ENCODE data around the gene ACTR8. TPM values are rescaled to one million over a fixed set of nuclear protein-coding genes. Genes with fewer than 3 reads are reported as not detected.
"Not testable (repeated sequence)": the region's sequence is repeated elsewhere in the genome, so short reads cannot be mapped to it uniquely, and the experiment has no call there.

Gene ACTR8, protein sequence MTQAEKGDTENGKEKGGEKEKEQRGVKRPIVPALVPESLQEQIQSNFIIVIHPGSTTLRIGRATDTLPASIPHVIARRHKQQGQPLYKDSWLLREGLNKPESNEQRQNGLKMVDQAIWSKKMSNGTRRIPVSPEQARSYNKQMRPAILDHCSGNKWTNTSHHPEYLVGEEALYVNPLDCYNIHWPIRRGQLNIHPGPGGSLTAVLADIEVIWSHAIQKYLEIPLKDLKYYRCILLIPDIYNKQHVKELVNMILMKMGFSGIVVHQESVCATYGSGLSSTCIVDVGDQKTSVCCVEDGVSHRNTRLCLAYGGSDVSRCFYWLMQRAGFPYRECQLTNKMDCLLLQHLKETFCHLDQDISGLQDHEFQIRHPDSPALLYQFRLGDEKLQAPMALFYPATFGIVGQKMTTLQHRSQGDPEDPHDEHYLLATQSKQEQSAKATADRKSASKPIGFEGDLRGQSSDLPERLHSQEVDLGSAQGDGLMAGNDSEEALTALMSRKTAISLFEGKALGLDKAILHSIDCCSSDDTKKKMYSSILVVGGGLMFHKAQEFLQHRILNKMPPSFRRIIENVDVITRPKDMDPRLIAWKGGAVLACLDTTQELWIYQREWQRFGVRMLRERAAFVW
- total RNA-seq = 10 to 100 TPM; 32.9 to 41.6 TPM
- 30.4 TPM for polyA plus RNA-seq (2013, experiment 1 of 2)
- 26.7 TPM for polyA plus RNA-seq (2013, experiment 2 of 2)
- long read RNA-seq, experiment 1, partial matches to known transcripts = 2 of 9 reads
- long read RNA-seq, experiment 1, other reads (novel, unspliced or antisense) = 4 of 9 reads
- long read RNA-seq, experiment 2, transcript ACTR8-201 (13 exons, 3,629 nt) = major isoform, 22 of 30 reads
- long read RNA-seq, experiment 2, partial matches to known transcripts = 1 of 30 reads
- long read RNA-seq, experiment 2, other reads (novel, unspliced or antisense) = 7 of 30 reads
- long read RNA-seq, experiment 3, transcript ACTR8-201 (13 exons, 3,629 nt) = major isoform, 138 of 172 reads
- long read RNA-seq, experiment 3, partial matches to known transcripts = 9 of 172 reads
- long read RNA-seq, experiment 3, other reads (novel, unspliced or antisense) = 24 of 172 reads
- long read RNA-seq, experiment 4, transcript ACTR8-201 (13 exons, 3,629 nt) = major isoform, 21 of 47 reads
- long read RNA-seq, experiment 4, partial matches to known transcripts = 14 of 47 reads
- long read RNA-seq, experiment 4, other reads (novel, unspliced or antisense) = 12 of 47 reads

DNA sequence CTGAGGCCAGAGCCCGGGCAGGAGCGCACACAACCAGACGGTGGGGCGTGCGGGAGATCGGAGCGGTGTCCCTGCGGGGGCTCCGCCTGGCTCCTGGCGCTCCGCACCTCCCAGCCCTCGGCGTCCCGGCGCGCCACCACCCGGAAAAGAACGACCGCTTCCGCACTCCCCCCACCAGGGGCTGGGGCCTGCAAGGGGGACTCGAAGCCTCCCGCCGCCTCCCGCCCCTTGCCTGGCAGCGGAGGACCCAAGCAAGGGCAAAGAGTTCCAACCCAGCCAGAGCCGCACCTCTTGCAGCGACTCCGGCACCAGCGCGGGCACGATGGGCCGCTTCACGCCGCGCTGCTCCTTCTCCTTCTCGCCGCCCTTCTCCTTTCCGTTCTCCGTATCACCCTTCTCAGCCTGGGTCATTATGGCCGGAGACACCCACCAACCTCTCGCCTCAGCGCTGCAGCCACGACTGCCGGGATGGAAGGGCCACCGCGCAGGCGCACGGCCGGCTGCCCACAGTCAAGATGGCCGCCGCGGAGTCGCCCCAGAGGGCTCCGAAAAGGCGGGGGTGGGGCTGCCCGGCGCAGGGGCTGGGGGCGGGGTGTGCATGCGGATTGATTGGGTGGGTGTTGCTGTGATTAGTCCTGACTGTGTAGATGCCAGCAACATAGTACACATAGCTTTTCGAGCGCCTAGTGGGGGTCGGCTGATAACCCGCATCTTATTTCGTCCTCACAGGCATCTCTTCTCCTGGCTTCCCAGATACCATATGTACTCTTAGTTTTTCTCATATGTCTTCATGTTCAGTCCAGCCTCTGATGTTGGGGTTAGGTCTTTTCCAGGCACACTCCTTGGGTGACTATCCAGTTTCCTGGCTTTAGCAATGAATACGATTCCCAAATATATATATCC lies at the start of gene ACTR8:
Gene ACTR8, minus strand, starts transcription at position 462 of the 903 bp plus-strand sequence. Its CDS starts 51 bp downstream, at position 411.
- TF ChIP-seq, protein P1, sequence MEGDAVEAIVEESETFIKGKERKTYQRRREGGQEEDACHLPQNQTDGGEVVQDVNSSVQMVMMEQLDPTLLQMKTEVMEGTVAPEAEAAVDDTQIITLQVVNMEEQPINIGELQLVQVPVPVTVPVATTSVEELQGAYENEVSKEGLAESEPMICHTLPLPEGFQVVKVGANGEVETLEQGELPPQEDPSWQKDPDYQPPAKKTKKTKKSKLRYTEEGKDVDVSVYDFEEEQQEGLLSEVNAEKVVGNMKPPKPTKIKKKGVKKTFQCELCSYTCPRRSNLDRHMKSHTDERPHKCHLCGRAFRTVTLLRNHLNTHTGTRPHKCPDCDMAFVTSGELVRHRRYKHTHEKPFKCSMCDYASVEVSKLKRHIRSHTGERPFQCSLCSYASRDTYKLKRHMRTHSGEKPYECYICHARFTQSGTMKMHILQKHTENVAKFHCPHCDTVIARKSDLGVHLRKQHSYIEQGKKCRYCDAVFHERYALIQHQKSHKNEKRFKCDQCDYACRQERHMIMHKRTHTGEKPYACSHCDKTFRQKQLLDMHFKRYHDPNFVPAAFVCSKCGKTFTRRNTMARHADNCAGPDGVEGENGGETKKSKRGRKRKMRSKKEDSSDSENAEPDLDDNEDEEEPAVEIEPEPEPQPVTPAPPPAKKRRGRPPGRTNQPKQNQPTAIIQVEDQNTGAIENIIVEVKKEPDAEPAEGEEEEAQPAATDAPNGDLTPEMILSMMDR (conservative IDR thresholded peaks at IDR 0.05) = peak; percentile 55
- Histone ChIP-seq H3K9ac (ENCODE audit: extremely low read depth, low read length, poor library complexity, severe bottlenecking) (peak within 1 kb of the TSS; percentile 89), H3K4me1 (ENCODE audit: control insufficient read depth, insufficient read depth, low read length) (peaks cover 3% of the 10 kb centered on the region), H3K36me3 (ENCODE audit: control insufficient read depth, insufficient read depth, low read length) (peaks cover 61% of the 10 kb centered on the region), H3K27me3 (ENCODE audit: control insufficient read depth, insufficient read depth, low read length, poor library complexity, severe bottlenecking) (no peaks in the 10 kb centered on the region), H3K9me3 (ENCODE audit: control insufficient read depth, low read length) (no peaks in the 10 kb centered on the region), H3K27ac (ENCODE audit: low read depth, low read length) (peak within 1 kb of the TSS; percentile 80), H3K4me3 (ENCODE audit: low read length) (peak within 1 kb of the TSS; percentile 98)
- H3K27ac Mint-ChIP-seq = peak within 1 kb of the TSS; percentile 98
- H3K27me3 Mint-ChIP-seq (ENCODE audit: insufficient read depth) = no peaks in the 10 kb centered on the region
- peaks cover 11% of the 10 kb centered on the region for H3K4me1 Mint-ChIP-seq
- 2 to 23% methylated on average over 4 to 65 of the region's 65 CpGs for WGBS, 2 experiments (ENCODE audit: insufficient coverage in 1 of 2, insufficient read length in 1 of 2)
- peaks cover 40% of the 10 kb centered on the region for H3K36me3 Mint-ChIP-seq (ENCODE audit: low read depth)
- peak within 1 kb of the TSS; percentile 96 for H3K4me3 Mint-ChIP-seq
- H3K9me3 Mint-ChIP-seq = no peaks in the 10 kb centered on the region
- DNase-seq = peak; percentile 97

DNA sequence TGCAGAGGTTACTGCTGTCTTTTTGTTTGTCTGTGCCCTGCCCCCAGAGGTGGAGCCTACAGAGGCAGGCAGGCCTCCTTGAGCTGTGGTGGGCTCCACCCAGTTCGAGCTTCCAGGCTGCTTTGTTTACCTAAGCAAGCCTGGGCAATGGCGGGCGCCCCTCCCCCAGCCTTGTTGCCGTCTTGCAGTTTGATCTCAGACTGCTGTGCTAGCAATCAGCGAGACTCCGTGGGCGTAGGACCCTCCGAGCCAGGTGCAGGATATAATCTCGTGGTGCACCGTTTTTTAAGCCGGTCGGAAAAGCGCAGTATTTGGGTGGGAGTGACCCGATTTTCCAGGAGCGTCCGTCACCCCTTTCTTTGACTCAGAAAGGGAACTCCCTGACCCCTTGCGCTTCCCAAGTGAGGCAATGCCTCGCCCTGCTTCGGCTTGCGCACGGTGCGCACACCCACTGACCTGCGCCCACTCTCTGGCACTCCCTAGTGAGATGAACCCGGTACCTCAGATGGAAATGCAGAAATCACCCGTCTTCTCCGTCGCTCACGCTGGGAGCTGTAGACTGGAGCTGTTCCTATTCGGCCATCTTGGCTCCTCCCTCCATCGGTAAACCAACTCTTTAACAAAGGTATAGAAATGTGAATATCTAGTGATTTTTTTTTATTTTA lies 45.4 kb upstream of the ACTR8 start:
- not testable (repeated sequence) for H3K36me3 ChIP-seq (ENCODE audit: control insufficient read depth, insufficient read depth, low read length); H3K4me3 ChIP-seq (ENCODE audit: low read length); H3K27me3 ChIP-seq (ENCODE audit: control insufficient read depth, insufficient read depth, low read length, poor library complexity, severe bottlenecking); DNase-seq; H3K36me3 Mint-ChIP-seq (ENCODE audit: low read depth); H3K4me1 ChIP-seq (ENCODE audit: control insufficient read depth, insufficient read depth, low read length); H3K27me3 Mint-ChIP-seq (ENCODE audit: insufficient read depth); H3K4me1 Mint-ChIP-seq; H3K9me3 ChIP-seq (ENCODE audit: control insufficient read depth, low read length); H3K9ac ChIP-seq (ENCODE audit: extremely low read depth, low read length, poor library complexity, severe bottlenecking); H3K27ac ChIP-seq (ENCODE audit: low read depth, low read length)
- Mint-ChIP-seq H3K9me3 (peaks cover 11% of the 10 kb centered on the region), H3K4me3 (peak overlapping the region; percentile 42), H3K27ac (peak overlapping the region; percentile 70)
- WGBS, 2 experiments (ENCODE audit: insufficient coverage in 1 of 2, insufficient read length in 1 of 2) = 84 to 89% methylated on average over 9 to 27 of the region's 30 CpGs

DNA sequence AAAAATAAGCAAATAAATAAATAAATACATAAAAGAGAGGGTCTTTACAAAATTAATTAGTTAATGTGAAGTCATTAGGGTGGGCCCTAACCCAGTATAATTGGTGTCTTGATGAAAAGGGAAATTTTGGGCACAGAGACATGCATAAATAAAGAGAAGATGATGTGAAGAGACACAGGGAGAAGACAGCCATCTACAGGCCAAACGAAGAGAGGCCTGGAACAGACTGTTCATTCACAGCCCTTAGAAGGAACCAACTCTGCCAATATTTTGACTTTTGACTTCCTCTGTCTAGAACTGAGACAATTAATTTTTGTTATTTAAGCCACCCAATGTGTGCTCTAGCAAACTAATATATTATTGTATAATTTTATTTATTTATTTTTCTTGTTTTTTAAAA lies 39.3 kb upstream of the ACTR8 start:
- Mint-ChIP-seq H3K27me3 (ENCODE audit: insufficient read depth) (peaks cover 10% of the 10 kb centered on the region), H3K4me3 (no peak overlapping the region), H3K9me3 (peaks cover 8% of the 10 kb centered on the region), H3K4me1 (no peaks in the 10 kb centered on the region), H3K36me3 (ENCODE audit: low read depth) (no peaks in the 10 kb centered on the region), H3K27ac (no peak overlapping the region)
- H3K9me3 ChIP-seq (ENCODE audit: control insufficient read depth, low read length) = peaks cover 6% of the 10 kb centered on the region
- H3K27me3 ChIP-seq (ENCODE audit: control insufficient read depth, insufficient read depth, low read length, poor library complexity, severe bottlenecking) = peaks cover 5% of the 10 kb centered on the region
- no peak overlapping the region for H3K9ac ChIP-seq (ENCODE audit: extremely low read depth, low read length, poor library complexity, severe bottlenecking)
- TF ChIP-seq, protein P1 (conservative IDR thresholded peaks at IDR 0.05) = peak; percentile 67
- no peak overlapping the region for H3K27ac ChIP-seq (ENCODE audit: low read depth, low read length)
- H3K36me3 ChIP-seq (ENCODE audit: control insufficient read depth, insufficient read depth, low read length) = no peaks in the 10 kb centered on the region
- H3K4me1 ChIP-seq (ENCODE audit: control insufficient read depth, insufficient read depth, low read length) = no peaks in the 10 kb centered on the region
- DNase-seq = no peak
- 53 to 63% methylated on average over 1 of the region's 1 CpG for WGBS, 2 experiments (ENCODE audit: insufficient coverage in 1 of 2, insufficient read length in 1 of 2)
- no peak overlapping the region for H3K4me3 ChIP-seq (ENCODE audit: low read length)
